ENCODE measurements around the gene MGME1.

MGME1 gene

GRCh38 chr20:17961587-17961940 is 7.3 kb upstream of the MGME1 start:
- DNase-seq (ENCODE audit: low read depth), result peak; percentile 46
- 0 out of 2 replicates have a peak overlapping the region, but pooled peaks have one; percentile 36 for H3K4me3 ChIP-seq (ENCODE audit: low read length)
- no peak for TF ChIP-seq CTCF (conservative IDR thresholded peaks at IDR 0.05; ENCODE audit: low read length)

GRCh38 chr20:17963114-17963897 is 5.5 kb upstream of the MGME1 start:
- H3K4me3 ChIP-seq (ENCODE audit: low read length), result no peak overlapping the region
- TF ChIP-seq CTCF (conservative IDR thresholded peaks at IDR 0.05; ENCODE audit: low read length), result no peak
- DNase-seq (ENCODE audit: low read depth), result no peak

GRCh38 chr20:17964073-17964472 is 4.7 kb upstream of the MGME1 start:
- DNase-seq (ENCODE audit: low read depth), result no peak
- no peak overlapping the region for H3K4me3 ChIP-seq (ENCODE audit: low read length)
- no peak for TF ChIP-seq CTCF (conservative IDR thresholded peaks at IDR 0.05; ENCODE audit: low read length)

- no peak overlapping the region for H3K4me3 ChIP-seq (ENCODE audit: low read length)
- DNase-seq (ENCODE audit: low read depth), result no peak
- no peak for TF ChIP-seq CTCF (conservative IDR thresholded peaks at IDR 0.05; ENCODE audit: low read length)
Observed at GRCh38 chr20:17964632-17965031, 4.2 kb upstream of the MGME1 start.

- DNase-seq (ENCODE audit: low read depth), result no peak
- no peak for TF ChIP-seq CTCF (conservative IDR thresholded peaks at IDR 0.05; ENCODE audit: low read length)
- H3K4me3 ChIP-seq (ENCODE audit: low read length), result no peak overlapping the region; the same call in 1 of the 2 replicates
Observed at GRCh38 chr20:17965042-17965697, 3.6 kb upstream of the MGME1 start.

- H3K4me3 ChIP-seq (ENCODE audit: low read length), result peak overlapping the region; percentile 95
- TF ChIP-seq CTCF (conservative IDR thresholded peaks at IDR 0.05; ENCODE audit: low read length), result peak; percentile 53
- peak; percentile 51 for DNase-seq (ENCODE audit: low read depth)
Observed at GRCh38 chr20:17966432-17967310, 2.1 kb upstream of the MGME1 start.
